ENCODE results near the gene GRB2. TPM values are rescaled to one million over a fixed set of nuclear protein-coding genes. Genes with fewer than 3 reads are reported as not detected.

The GRB2 gene
- total RNA-seq, 4 donors from 2014 or later, result 55.1 to 96.5 (median 75.4) TPM

GRCh38 chr17:75366432-75366831 is 39.0 kb downstream of the GRB2 start:
- no peak for DNase-seq (ENCODE audit: low spot score in 2 of 2)
- H3K4me3 ChIP-seq (ENCODE audit: low read depth, poor library complexity, severe bottlenecking), result no peak overlapping the region
- WGBS, 2 donors, result 54 to 58% methylated on average over 6 of the region's 6 CpGs
- intact Hi-C loops (cut with DNase I; ENCODE audit: low total_unique reads), result no loop called here
- no peak for TF ChIP-seq POLR2A (IDR thresholded peaks at IDR 0.05)
- TF ChIP-seq, protein P1, sequence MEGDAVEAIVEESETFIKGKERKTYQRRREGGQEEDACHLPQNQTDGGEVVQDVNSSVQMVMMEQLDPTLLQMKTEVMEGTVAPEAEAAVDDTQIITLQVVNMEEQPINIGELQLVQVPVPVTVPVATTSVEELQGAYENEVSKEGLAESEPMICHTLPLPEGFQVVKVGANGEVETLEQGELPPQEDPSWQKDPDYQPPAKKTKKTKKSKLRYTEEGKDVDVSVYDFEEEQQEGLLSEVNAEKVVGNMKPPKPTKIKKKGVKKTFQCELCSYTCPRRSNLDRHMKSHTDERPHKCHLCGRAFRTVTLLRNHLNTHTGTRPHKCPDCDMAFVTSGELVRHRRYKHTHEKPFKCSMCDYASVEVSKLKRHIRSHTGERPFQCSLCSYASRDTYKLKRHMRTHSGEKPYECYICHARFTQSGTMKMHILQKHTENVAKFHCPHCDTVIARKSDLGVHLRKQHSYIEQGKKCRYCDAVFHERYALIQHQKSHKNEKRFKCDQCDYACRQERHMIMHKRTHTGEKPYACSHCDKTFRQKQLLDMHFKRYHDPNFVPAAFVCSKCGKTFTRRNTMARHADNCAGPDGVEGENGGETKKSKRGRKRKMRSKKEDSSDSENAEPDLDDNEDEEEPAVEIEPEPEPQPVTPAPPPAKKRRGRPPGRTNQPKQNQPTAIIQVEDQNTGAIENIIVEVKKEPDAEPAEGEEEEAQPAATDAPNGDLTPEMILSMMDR (IDR thresholded peaks at IDR 0.05), result no peak

DNA sequence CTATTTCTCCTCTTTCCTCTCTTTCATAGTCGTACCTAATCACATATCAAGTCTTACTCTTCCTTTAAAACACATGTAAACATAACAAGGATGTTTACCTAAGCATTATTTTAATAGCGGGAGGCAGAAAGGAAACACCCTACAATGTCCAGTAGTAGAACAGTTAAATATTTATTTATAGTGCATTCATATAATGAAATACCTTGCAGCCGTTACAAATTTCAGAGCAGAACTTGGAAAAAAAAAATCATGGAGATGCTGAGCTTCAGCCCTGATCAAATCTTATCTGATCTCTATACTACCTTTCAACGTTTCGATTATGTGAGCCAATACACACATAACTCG is 39.6 kb downstream of the GRB2 start:
- no peak overlapping the region for H3K4me3 ChIP-seq (ENCODE audit: low read depth, poor library complexity, severe bottlenecking)
- WGBS, 2 donors, result 66 to 71% methylated on average over 6 of the region's 6 CpGs
- TF ChIP-seq POLR2A (IDR thresholded peaks at IDR 0.05), result no peak
- TF ChIP-seq, protein P1 (IDR thresholded peaks at IDR 0.05), result no peak
- DNase-seq (ENCODE audit: low spot score in 2 of 2), result no peak
- intact Hi-C loops (cut with DNase I; ENCODE audit: low total_unique reads), result no loop called here

GRCh38 chr17:75365009-75365930 is 40.2 kb downstream of the GRB2 start:
- DNase-seq (ENCODE audit: low spot score in 2 of 2), result no peak
- H3K4me3 ChIP-seq (ENCODE audit: low read depth, poor library complexity, severe bottlenecking), result no peak overlapping the region
- WGBS, 2 donors, result 81 to 89% methylated on average over 8 of the region's 8 CpGs
- intact Hi-C loops (cut with DNase I; ENCODE audit: low total_unique reads), result no loop called here
- TF ChIP-seq, protein P1 (IDR thresholded peaks at IDR 0.05), result no peak
- TF ChIP-seq POLR2A (IDR thresholded peaks at IDR 0.05), result no peak

DNA sequence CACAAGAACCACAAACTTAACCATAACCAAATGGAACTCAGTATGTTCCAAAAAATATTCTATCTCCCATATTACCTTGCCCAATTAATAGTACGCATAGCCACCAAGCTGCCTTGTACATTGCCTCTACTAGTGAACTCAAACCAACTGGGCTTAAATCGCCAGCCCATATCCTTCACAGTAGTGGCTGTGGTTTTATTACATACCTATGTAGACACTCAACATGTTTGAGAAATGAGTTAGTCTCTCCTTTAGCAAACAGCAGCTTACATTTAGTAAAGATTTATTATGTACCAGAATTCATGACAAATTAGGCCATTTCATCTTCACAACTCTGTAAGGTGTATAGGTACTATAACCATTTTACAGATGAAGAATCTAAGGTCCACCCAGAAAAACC is 41.4 kb downstream of the GRB2 start:
- no peak for TF ChIP-seq POLR2A (IDR thresholded peaks at IDR 0.05)
- TF ChIP-seq, protein P1 (IDR thresholded peaks at IDR 0.05), result no peak
- intact Hi-C loops (cut with DNase I; ENCODE audit: low total_unique reads), result no loop called here
- 84 to 95% methylated on average over 2 of the region's 2 CpGs for WGBS, 2 donors
- DNase-seq (ENCODE audit: low spot score in 2 of 2), result no peak
- H3K4me3 ChIP-seq (ENCODE audit: low read depth, poor library complexity, severe bottlenecking), result no peak overlapping the region

DNA sequence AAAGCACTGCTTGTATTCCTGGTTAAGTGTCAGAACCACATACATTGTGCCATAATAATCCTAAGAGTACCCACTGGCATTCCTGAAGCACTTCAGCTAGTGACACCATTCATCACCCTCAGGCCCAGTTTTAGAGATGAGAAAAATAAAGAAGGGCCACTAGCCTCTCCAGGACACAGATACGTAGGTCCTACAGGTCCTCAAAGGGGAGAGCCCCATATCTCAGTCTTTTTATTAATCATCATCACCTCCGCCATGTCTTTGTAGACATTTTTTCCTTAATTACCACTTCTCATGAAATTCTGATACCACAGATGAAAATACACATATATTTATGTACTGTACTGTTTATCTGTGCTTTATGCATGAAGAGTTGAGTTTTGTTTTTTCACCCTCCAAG is 43.5 kb downstream of the GRB2 start:
- intact Hi-C loops (cut with DNase I; ENCODE audit: low total_unique reads), result no loop called here
- H3K4me3 ChIP-seq (ENCODE audit: low read depth, poor library complexity, severe bottlenecking), result no peak overlapping the region
- DNase-seq (ENCODE audit: low spot score in 2 of 2), result no peak
- WGBS, 2 donors, result 47% methylated on average over 2 of the region's 2 CpGs
- no peak for TF ChIP-seq POLR2A (IDR thresholded peaks at IDR 0.05)
- TF ChIP-seq, protein P1 (IDR thresholded peaks at IDR 0.05), result no peak

All from lower leg skin (tissue), 4 donors.